NOMO-1 (cell line): ENCODE data around the gene CDK16.
A peak's percentile ranks its signal among the peaks of the same experiment; 100 is the strongest.

Source experiments
- DNase-seq, 2 experiments: peaks; one replicate each; lab custom pipeline; 2025; ENCODE audit not compliant: unreplicated experiment in 2 of 2; lab: John Stamatoyannopoulos, UW

CDK16 gene

GRCh38 chrX:47206316-47206715, 12.2 kb upstream of the CDK16 start:
- no peak for DNase-seq

- no peak for DNase-seq
Observed at GRCh38 chrX:47208108-47208507, 10.4 kb upstream of the CDK16 start.

- no peak for DNase-seq
Observed at GRCh38 chrX:47209508-47210238, 8.8 kb upstream of the CDK16 start.

GRCh38 chrX:47210661-47211425, 7.6 kb upstream of the CDK16 start:
- DNase-seq = no peak

GRCh38 chrX:47212381-47213293, 5.8 kb upstream of the CDK16 start:
- DNase-seq = no peak

- DNase-seq = no peak
Observed at GRCh38 chrX:47214435-47215077, 3.9 kb upstream of the CDK16 start.

- DNase-seq = no peak
Observed at GRCh38 chrX:47215291-47215900, 3.1 kb upstream of the CDK16 start.

- no peak for DNase-seq
Observed at GRCh38 chrX:47216393-47216925, 2.0 kb upstream of the CDK16 start.

GRCh38 chrX:47217121-47217851, 1.2 kb upstream of the CDK16 start:
- DNase-seq = peak in 1 of 2 experiments; percentile 8

GRCh38 chrX:47217852-47218279, 615 bp upstream of the CDK16 start:
- DNase-seq = peak; percentile 98 to 100

- DNase-seq = peak; percentile 6 to 9
Observed at GRCh38 chrX:47218920-47219815, 687 bp downstream of the CDK16 start.

- no peak for DNase-seq
Observed at GRCh38 chrX:47221756-47222155, 3.3 kb downstream of the CDK16 start.

- DNase-seq = no peak
Observed at GRCh38 chrX:47222751-47223350, 4.4 kb downstream of the CDK16 start.

- no peak for DNase-seq
Observed at GRCh38 chrX:47223476-47224250, 5.2 kb downstream of the CDK16 start.

- DNase-seq = no peak
Observed at GRCh38 chrX:47224266-47224895, 5.9 kb downstream of the CDK16 start.

- DNase-seq = no peak
Observed at GRCh38 chrX:47224896-47225290, 6.4 kb downstream of the CDK16 start.

GRCh38 chrX:47226071-47226470, 7.6 kb downstream of the CDK16 start:
- no peak for DNase-seq
